HG03469 (cell line): ENCODE measurements around the gene GIGYF1.
"Not testable (repeated sequence)": the region's sequence is repeated elsewhere in the genome, so short reads cannot be mapped to it uniquely, and the experiment has no call there.

Experiments
- ATAC-seq: cut with Tn5 transposase; IDR thresholded peaks from one replicate; pipeline ENCODE4 v1.9.1; 2021; ENCODE audit warnings: mild to moderate bottlenecking, moderate library complexity, moderate number of reproducible peaks; ENCODE audit not compliant: unreplicated experiment

GIGYF1 gene, protein sequence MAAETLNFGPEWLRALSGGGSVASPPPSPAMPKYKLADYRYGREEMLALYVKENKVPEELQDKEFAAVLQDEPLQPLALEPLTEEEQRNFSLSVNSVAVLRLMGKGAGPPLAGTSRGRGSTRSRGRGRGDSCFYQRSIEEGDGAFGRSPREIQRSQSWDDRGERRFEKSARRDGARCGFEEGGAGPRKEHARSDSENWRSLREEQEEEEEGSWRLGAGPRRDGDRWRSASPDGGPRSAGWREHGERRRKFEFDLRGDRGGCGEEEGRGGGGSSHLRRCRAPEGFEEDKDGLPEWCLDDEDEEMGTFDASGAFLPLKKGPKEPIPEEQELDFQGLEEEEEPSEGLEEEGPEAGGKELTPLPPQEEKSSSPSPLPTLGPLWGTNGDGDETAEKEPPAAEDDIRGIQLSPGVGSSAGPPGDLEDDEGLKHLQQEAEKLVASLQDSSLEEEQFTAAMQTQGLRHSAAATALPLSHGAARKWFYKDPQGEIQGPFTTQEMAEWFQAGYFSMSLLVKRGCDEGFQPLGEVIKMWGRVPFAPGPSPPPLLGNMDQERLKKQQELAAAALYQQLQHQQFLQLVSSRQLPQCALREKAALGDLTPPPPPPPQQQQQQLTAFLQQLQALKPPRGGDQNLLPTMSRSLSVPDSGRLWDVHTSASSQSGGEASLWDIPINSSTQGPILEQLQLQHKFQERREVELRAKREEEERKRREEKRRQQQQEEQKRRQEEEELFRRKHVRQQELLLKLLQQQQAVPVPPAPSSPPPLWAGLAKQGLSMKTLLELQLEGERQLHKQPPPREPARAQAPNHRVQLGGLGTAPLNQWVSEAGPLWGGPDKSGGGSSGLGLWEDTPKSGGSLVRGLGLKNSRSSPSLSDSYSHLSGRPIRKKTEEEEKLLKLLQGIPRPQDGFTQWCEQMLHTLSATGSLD (N-terminal part only)

DNA sequence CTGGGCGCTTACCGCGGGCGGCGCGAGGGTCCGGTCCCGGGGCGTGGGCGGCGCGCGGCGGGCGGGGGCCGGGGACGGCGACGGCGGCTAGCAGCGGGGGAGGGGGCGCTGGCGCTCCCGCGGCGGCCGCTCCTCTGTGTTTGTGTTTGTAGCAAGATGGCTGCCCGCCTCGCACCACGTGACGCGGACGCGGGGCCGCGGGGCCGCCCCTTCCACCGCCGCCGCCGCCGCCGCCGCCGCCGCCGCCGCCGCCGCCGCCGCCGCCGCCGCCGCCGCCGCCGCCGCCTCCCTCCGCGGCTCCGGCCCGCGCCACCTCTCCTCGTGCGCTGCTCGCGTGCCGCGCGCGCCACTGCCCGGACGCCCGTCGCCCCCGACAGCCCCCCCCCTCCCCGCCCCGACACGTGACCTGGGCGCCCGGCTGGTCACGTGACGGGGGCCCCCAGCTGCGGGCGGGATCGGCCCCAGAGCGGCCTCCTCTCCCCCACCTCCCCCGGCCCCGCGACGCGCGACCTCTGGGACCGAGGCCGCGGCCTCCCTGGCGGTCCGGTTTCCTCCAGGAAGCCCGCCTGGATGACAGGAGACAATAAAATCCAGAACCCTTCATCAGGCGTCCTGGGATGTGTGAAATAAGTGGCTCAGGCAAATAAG is at the start of gene GIGYF1:
GIGYF1 (minus strand) TSS at position 153 of the 648 bp plus-strand sequence. CDS start 6,012 bp downstream, outside the sequence.
- no peak for ATAC-seq

DNA sequence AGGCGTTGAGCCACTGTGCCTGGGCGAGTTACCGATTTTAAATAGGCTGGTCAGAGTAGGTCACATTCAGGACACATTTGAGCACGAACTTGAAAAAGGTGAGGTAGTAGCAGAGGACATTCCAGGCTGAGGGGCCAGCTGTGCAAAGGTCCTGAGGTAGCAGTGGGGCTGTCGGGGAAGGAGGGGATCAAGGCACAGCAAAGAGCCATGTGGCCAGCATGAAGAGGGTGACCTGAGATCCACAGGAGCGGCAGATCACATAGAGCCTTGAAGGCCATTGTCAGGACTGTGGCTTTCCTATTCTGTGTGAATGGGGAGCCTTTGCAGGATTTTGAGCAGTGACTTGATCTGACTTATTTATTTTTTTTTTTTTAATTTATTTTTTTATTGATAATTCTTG is 45.9 kb upstream of the GIGYF1 start:
- ATAC-seq: no peak

DNA sequence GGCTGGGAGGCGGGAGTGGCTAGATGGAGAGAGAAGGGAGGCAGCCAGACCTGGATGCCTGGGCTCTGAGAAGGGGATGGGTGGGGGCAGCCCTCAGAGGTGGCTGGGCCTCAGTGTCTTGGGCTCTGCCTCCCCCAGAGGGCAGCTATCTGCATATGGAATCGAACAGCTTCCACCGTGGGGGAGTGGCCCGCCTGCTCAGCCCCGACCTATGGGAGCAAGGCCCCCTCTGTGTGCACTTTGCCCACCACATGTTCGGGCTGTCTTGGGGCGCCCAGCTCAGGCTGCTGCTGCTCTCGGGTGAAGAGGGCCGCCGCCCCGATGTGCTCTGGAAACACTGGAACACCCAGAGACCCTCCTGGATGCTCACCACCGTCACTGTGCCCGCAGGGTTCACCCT is 42.6 kb upstream of the GIGYF1 start:
- ATAC-seq: no peak

DNA sequence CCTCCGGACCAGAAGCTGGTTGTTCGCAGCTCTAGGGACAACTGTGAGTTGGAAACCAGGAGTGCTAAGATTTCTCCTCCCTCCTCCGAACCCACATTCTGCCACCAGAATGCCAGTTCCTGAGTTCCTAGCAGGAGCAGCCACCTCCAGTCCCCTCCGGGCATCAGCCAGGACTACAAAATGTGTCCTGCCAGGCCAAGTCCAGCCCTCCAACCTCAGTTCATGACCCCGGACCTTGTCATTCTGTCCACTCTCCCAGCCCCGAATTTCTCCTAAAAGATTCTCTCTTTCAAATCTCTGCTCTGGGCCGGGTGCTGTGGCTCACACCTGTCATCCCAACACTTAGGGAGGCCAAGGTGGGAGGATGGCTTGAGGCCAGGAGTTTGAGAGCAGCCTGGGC is 41.7 kb upstream of the GIGYF1 start:
- ATAC-seq: no peak

DNA sequence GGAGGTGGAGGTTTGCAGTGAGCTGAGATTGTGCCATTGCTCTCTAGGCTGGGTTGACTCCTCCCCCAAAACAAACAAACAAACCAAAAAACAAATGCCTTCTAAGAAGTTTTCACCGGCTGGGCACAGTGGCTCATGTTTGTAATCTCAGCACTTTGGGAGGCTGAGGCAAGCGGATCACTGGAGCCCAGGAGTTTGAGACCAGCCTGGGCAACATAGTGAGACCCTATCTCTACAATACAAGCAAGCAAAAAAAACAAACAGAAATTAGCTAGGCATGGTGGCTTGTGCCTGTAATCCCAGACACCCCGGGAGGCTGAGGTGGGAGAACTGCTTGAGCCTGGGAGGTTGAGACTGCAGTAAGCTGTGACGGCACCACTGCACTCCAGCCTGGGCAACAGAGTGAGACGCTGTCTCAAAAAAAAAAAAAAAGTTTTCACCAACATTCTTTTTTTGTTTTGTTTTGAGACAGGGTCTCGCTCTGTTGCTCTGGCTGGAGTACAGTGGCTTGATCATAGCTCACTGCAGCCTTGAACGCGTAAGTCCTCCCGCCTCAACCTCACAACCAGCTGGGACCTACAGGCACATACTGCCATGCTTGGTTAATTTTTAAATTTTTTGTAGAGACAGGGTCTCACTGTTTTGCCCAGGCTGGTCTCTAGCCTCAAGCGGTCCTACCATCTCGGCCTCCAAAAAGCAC is 38.0 kb upstream of the GIGYF1 start:
- no peak for ATAC-seq

DNA sequence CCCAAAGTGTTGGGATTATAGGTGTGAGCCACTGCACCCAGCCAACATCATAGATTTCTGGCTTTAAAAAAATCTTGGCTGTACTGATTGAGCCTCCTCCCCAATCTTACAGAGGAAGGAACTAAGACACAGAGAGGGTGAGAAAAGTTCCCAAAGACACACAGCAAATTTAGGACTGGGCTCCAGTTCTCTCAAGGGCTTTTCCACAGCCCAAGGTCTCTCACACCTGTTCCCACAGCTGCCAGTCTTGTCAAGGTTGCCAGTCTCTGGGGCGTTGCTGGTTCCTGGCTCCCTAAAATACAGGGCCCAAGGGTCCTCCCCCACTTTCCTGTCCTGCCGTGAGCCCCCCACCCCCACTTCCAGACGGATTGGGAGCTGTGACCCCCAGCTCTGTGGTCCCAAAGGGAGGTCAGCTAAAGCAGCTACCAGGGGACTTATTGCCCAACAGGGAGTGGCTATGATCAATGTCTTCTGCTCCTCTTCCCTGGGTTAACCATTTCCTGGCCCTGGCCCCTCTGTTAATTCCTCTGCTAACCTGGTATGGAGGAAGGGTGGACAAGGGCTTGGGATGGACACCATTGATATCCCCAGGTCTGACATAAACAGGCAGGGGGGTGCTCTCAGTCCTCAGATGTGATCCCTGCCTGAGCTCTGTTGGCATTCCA is 36.2 kb upstream of the GIGYF1 start:
- no peak for ATAC-seq

DNA sequence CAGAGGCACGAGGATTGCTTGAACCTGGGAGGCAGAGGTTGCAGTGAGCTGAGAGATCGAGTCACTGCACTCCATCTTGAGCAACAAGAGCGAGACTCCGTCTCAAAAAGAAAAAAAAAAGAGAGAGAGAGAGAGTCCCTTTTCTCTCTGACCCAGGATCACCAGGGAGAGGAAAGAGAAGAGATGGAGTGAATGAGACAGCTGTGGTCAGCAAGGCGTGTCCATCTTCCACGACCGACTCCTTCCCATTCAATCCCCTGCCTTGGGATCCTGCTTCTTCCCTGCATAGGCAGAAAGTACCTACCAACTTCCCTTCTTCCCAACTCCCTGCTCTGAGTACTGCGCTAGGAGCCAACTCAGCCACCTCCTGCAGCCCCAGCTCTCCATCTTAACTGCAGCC is 34.1 kb upstream of the GIGYF1 start:
- ATAC-seq: no peak

DNA sequence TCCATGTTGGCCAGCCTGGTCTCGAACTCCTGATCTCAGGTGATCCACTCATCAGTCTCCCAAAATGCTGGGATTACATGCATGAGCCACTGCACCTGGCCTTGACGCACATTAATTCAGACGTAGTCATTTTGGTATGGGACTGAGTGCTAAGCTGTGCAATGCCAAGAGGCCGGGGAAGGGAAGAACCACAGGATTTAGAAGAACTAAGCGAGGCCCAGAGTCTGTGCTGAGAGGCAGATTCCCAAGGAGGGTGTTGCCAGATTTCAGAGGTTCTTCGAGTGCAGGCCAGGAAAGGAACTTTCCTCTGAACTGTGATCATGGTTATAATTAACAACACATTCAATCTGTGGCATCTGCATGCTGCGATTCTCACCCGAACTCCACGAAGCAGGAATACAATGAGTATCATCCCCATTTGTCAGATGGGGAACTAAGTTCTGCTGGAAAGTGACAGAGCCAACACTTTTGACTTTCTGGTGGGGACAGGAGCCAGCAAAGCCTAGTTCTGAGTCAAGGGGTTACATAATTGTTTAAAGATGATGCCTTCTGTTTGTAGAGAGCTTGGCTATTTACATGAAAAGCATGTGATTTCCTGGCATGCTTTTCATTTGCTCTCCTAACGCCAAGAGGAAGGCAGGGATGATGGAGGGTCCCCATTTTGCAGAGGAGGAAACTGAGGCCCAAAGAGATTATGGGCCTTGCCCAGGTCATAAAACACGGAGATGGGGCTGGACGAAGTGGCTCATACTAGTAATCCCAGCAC is 33.1 kb upstream of the GIGYF1 start:
- no peak for ATAC-seq

DNA sequence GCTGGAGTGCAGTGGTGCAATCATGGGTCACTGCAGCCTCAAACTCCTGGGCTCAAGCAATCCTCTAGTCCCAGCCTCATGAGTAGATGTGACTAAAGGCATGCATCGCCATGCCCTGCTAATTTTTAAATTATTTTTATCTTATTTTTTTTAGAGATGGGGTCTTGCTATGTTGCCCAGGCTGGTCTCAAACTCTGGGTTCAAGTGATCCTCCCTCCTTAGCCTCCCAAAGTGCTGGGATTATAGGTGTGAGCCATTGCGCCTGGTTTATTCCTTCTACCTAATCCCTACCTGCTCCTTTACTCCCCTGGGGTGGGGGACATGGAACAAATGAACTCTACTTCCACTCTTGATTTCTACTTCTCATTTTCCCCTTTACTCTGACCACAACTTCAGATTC is 30.3 kb upstream of the GIGYF1 start:
- not testable (repeated sequence) for ATAC-seq

DNA sequence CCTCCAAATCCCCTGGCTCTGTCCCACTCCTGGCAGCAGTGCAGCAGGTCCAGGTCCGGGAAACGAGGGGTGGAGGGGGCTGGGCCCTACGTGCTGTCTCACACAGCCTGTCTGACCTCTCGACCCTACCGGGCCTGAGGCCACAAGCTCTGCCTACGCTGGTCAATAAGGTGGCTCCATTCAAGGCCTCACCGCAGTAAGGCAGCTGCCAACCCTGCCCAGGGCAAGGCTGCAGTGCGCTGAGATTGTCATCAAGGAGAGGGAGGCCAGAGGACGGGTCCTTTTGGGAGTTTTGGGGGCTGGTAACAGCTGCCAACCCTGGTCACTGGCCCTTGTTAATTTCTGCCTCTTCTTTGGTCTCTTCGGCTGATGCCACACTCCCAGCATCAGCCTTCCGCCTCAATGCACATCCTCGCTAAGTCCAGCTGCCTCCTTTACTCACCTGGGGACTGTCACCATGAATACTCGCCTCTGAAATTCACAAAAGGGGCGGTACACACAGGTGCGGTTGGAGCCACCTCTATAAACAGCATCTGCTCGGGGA is 29.8 kb upstream of the GIGYF1 start:
- no peak for ATAC-seq

DNA sequence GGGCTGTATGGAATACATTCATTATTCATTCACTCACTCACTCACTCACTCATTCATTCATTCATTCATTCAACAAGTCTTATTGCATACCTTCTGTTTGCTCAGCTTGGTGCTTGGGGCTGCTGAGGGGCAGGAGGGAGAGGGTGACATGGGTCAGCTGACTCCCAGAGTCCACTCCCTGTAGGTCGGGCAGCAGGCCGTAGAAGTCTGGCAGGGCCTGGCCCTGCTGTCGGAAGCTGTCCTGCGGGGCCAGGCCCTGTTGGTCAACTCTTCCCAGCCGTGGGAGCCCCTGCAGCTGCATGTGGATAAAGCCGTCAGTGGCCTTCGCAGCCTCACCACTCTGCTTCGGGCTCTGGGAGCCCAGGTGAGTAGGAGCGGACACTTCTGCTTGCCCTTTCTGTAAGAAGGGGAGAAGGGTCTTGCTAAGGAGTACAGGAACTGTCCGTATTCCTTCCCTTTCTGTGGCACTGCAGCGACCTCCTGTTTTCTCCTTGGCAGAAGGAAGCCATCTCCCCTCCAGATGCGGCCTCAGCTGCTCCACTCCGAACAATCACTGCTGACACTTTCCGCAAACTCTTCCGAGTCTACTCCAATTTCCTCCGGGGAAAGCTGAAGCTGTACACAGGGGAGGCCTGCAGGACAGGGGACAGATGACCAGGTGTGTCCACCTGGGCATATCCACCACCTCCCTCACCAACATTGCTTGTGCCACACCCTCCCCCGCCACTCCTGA is 28.6 kb upstream of the GIGYF1 start:
- ATAC-seq: no peak

DNA sequence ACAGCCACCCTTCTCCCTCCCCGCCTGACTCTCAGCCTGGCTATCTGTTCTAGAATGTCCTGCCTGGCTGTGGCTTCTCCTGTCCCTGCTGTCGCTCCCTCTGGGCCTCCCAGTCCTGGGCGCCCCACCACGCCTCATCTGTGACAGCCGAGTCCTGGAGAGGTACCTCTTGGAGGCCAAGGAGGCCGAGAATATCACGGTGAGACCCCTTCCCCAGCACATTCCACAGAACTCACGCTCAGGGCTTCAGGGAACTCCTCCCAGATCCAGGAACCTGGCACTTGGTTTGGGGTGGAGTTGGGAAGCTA is 27.4 kb upstream of the GIGYF1 start:
- no peak for ATAC-seq

DNA sequence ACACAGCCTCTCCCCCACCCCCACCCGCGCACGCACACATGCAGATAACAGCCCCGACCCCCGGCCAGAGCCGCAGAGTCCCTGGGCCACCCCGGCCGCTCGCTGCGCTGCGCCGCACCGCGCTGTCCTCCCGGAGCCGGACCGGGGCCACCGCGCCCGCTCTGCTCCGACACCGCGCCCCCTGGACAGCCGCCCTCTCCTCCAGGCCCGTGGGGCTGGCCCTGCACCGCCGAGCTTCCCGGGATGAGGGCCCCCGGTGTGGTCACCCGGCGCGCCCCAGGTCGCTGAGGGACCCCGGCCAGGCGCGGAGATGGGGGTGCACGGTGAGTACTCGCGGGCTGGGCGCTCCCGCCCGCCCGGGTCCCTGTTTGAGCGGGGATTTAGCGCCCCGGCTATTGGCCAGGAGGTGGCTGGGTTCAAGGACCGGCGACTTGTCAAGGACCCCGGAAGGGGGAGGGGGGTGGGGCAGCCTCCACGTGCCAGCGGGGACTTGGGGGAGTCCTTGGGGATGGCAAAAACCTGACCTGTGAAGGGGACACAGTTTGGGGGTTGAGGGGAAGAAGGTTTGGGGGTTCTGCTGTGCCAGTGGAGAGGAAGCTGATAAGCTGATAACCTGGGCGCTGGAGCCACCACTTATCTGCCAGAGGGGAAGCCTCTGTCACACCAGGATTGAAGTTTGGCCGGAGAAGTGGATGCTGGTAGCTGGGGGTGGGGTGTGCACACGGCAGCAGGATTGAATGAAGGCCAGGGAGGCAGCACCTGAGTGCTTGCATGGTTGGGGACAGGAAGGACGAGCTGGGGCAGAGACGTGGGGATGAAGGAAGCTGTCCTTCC is 26.8 kb upstream of the GIGYF1 start:
- no peak for ATAC-seq

DNA sequence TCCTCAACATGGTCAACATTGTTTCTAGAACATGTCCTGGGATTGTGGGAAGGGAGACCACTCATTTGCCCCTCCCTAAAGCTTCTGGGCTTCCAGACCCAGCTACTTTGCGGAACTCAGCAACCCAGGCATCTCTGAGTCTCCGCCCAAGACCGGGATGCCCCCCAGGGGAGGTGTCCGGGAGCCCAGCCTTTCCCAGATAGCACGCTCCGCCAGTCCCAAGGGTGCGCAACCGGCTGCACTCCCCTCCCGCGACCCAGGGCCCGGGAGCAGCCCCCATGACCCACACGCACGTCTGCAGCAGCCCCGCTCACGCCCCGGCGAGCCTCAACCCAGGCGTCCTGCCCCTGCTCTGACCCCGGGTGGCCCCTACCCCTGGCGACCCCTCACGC is 26.2 kb upstream of the GIGYF1 start, which contains the start of gene EPO:
EPO (plus strand) TSS at position 190 of the 392 bp plus-strand sequence. CDS start 513 bp downstream, outside the sequence.
- ATAC-seq: no peak

DNA sequence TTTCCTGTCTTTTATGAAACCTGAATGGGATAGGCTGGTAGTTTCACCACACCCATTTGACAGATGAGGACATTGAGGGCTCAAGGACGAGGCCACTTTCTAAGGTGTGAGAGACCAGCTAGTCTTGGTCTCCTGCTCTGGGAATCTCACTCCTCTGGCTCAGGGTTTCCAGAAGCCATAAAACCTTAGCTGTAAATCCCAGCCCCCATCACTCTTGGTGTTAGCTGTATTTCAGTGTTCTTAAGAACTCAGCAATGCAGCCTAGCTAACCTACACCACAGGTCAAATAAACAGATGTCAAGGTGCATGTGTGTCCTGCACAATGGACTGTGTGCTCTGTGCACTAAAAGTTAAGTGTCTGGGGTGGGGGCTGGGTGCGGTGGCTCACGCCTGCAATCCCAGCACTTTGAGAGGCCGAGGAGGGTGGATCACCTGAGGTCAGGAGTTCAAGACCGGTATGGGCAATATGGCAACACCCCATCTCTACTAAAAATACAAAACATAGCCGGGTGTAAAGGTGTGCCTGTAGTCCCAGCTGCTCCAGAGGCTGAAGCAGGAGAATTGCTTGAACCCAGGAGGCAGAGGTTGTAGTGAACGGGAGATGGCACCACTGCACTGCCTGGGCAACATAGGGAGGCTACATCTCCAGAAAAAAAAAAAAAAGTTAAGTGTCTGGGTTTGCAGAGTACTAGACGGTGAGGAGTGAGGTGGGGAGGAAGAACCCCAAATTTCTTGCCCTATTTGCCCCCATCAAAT is 25.7 kb upstream of the GIGYF1 start:
- ATAC-seq: no peak

DNA sequence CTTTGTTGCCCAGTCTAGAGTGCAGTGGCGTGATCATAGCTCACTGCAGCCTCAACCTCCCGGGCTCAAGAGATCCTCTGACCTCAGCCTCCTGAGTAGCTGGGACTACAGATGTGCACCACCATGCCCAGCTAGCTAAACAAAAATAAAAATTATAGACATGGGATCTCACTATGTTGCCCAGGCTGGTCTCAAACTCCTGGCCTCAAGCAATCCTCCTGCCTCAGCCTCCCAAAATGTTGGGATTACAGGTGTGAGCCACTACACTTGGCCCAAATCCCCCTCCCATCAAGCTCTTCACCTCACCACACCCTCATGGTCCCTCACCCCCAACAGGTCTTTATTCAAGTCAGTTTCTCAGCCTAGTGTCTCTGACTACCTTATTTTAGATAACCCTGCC is 23.0 kb upstream of the GIGYF1 start:
- not testable (repeated sequence) for ATAC-seq

DNA sequence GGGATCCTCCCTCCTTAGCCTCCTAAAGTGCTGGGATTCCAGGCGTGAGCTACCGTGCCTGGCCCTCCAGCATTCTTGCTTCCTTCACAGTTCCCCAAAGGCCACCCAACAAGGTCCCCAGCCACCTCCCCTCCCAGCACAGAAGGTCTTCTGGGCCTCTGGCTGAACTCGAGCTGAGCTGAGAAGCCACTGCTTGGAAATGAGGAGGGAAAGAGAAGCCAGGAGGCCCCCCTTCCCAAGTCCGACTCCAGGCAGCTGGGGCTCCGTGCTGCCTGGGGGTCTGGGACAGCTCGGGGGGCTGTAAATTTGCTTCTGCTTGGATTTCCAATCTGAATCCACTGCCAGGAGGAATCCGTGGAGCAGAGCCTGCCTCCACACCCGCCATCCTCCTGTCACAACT is 20.7 kb upstream of the GIGYF1 start:
- no peak for ATAC-seq
